Neuronal stem cell (in vitro differentiated cells): ENCODE data around the gene REELD1.

Experiments
- DNase-seq: peaks from one replicate; pipeline ENCODE4 v3.0.0-alpha.2; 2013; ENCODE audit warnings: low spot score
- H2AFZ ChIP-seq: one replicate; pipeline ENCODE4 v1.6.1; 2013; ENCODE audit warnings: mild to moderate bottlenecking, low read length, inconsistent platforms
- H2AK5ac ChIP-seq: 2 replicates; pipeline ENCODE4 v1.6.1; 2013; ENCODE audit warnings: low read depth, mild to moderate bottlenecking, inconsistent platforms, low read length, moderate library complexity, mixed read lengths
- H2BK120ac ChIP-seq: 2 replicates; pipeline ENCODE4 v1.6.1; 2013; ENCODE audit warnings: low read depth, mild to moderate bottlenecking, inconsistent platforms, low read length, moderate library complexity, mixed read lengths
- H2BK12ac ChIP-seq: one replicate; pipeline ENCODE4 v1.6.1; 2013; ENCODE audit warnings: low read length, inconsistent platforms
- H2BK15ac ChIP-seq: 2 replicates; pipeline ENCODE4 v1.6.1; 2013; ENCODE audit warnings: mild to moderate bottlenecking, low read length, inconsistent platforms, mixed read lengths
- H2BK5ac ChIP-seq: one replicate; pipeline ENCODE4 v1.6.1; 2013; ENCODE audit warnings: inconsistent platforms, mild to moderate bottlenecking, low read length, moderate library complexity
- H3K14ac ChIP-seq: one replicate; pipeline ENCODE4 v1.6.1; 2013; ENCODE audit warnings: low read length, inconsistent platforms
- H3K18ac ChIP-seq: 2 replicates; pipeline ENCODE4 v1.6.1; 2013; ENCODE audit warnings: low read length, inconsistent platforms
- H3K23ac ChIP-seq: 2 replicates; pipeline ENCODE4 v1.6.1; 2013; ENCODE audit warnings: low read depth, mild to moderate bottlenecking, mixed read lengths, low read length, inconsistent platforms; ENCODE audit not compliant: poor library complexity
- H3K27ac ChIP-seq: replicated peaks from 3 replicates; pipeline ENCODE4 v1.5.1; 2013; ENCODE audit warnings: low read length, inconsistent platforms
- H3K27me3 ChIP-seq, 3 experiments: 2 replicates each; pipeline ENCODE4 v1.6.1; 2013; ENCODE audit warnings: low read length in 3 of 3, mild to moderate bottlenecking in 2 of 3, inconsistent platforms in 1 of 3, low read depth in 1 of 3, mixed read lengths in 1 of 3, moderate library complexity in 1 of 3; ENCODE audit not compliant: control insufficient read depth in 3 of 3, insufficient read depth in 3 of 3
- H3K36me3 ChIP-seq, 2 donors: replicated peaks in 1 of 2; 2 replicates each; pipeline ENCODE4 v1.6.1; 2013; ENCODE audit warnings: low read length in 2 of 2; ENCODE audit not compliant: control insufficient read depth in 2 of 2, insufficient read depth in 2 of 2
- H3K4ac ChIP-seq: 2 replicates; pipeline ENCODE4 v1.6.1; 2013; ENCODE audit warnings: inconsistent platforms, mild to moderate bottlenecking, low read length, moderate library complexity
- H3K4me1 ChIP-seq, 2 donors: 1 replicate in 1 of 2; 2 replicates in 1 of 2; pipeline ENCODE4 v1.6.1; 2013; ENCODE audit warnings: low read length in 2 of 2, low read depth in 1 of 2; ENCODE audit not compliant: control insufficient read depth in 2 of 2, insufficient read depth in 1 of 2
- H3K4me2 ChIP-seq: one replicate; pipeline ENCODE4 v1.6.1; 2013; ENCODE audit warnings: mild to moderate bottlenecking, low read length, inconsistent platforms; ENCODE audit not compliant: insufficient read depth, poor library complexity, severe bottlenecking
- H3K4me3 ChIP-seq, 2 donors: 2 replicates each; pipeline ENCODE4 v1.5.1; 2013; ENCODE audit warnings: low read length in 2 of 2, mild to moderate bottlenecking in 2 of 2, inconsistent platforms in 1 of 2, moderate library complexity in 1 of 2
- H3K79me1 ChIP-seq: one replicate; pipeline ENCODE4 v1.6.1; 2013; ENCODE audit warnings: low read depth, mild to moderate bottlenecking, inconsistent platforms, low read length, moderate library complexity
- H3K9ac ChIP-seq: one replicate; pipeline ENCODE4 v1.6.1; 2013; ENCODE audit warnings: mild to moderate bottlenecking, low read depth, low read length, inconsistent platforms; ENCODE audit not compliant: poor library complexity
- H3K9me3 ChIP-seq, 2 donors: replicated peaks in 1 of 2; 2 replicates each; pipeline versions ENCODE3 to v1.6.1; 2013; ENCODE audit warnings: low read length in 2 of 2, mild to moderate bottlenecking in 2 of 2, inconsistent platforms in 1 of 2, low read depth in 1 of 2, mixed read lengths in 1 of 2, moderate library complexity in 1 of 2; ENCODE audit not compliant: control insufficient read depth in 2 of 2, insufficient read depth in 1 of 2
- H4K8ac ChIP-seq: one replicate; pipeline ENCODE4 v1.6.1; 2013; ENCODE audit warnings: low read depth, mild to moderate bottlenecking, inconsistent platforms, low read length, moderate library complexity
- H4K91ac ChIP-seq: one replicate; pipeline ENCODE4 v1.6.1; 2013; ENCODE audit warnings: low read length, low read depth, mild to moderate bottlenecking, inconsistent platforms; ENCODE audit not compliant: poor library complexity
- WGBS, 2 donors: extraction: QIAGEN DNeasy Blood & Tissue Kit; methylation state at CpG; one replicate each; pipeline ENCODE4 v1.1.7; 2013; ENCODE audit warnings: missing lambda C conversion rate in 2 of 2, mixed read lengths in 1 of 2; ENCODE audit not compliant: insufficient read length in 2 of 2, insufficient replicate concordance in 1 of 2; ENCODE audit errors: extremely low coverage in 2 of 2; 5-methylcytosine and 5-hydroxymethylcytosine counted together

REELD1 gene

DNA sequence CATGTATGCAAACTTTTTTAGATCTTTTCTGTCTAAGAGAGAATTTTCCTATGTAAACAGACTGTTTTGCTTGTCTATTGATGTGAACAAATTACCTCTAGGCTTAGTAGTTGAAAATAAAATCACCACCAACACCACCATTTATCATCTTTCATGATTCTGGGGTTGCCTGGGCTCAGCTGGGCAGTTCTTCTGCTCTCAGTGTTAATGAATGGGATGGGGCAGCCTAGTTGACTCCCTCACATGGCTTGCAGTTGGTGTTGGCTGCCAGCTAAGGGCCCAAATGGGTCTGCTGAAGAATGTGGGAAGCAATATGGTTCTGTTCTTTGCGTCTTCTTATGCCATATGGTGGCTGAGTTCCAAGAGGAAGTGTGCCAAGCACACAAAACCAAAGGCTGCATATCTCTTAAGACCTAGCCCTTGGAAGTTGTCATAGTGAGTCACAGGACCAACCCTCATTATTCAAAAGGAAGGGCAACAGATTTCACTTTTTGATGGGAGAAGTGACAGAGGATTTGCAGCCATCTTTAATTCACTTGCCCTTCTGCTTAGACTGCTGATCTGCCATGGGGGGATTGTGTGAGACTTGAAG lies 17.9 kb downstream of the REELD1 start:
- no peak overlapping the region for H3K9ac ChIP-seq
- H3K14ac ChIP-seq: no peak overlapping the region
- DNase-seq: no peak
- WGBS, 2 donors: no CpG with 5 or more reads among the region's 1 CpG
- no peak overlapping the region for H3K18ac ChIP-seq
- no peak overlapping the region for H2BK15ac ChIP-seq
- no peaks in the 10 kb centered on the region for H3K36me3 ChIP-seq
- no peak overlapping the region for H3K4ac ChIP-seq
- H3K4me3 ChIP-seq: no peak overlapping the region
- no peak overlapping the region for H2AK5ac ChIP-seq
- no peak overlapping the region for H3K4me2 ChIP-seq
- H3K27me3 ChIP-seq: peaks cover 0 to 16% (median 0%) of the 10 kb centered on the region in 3 experiments
- H2BK12ac ChIP-seq: no peak overlapping the region
- H3K27ac ChIP-seq: no peak overlapping the region
- H2AFZ ChIP-seq: no peak overlapping the region
- no peak overlapping the region for H2BK5ac ChIP-seq
- no peak overlapping the region for H2BK120ac ChIP-seq
- H3K4me1 ChIP-seq: peaks cover 0 to 2% of the 10 kb centered on the region in 2 donors
- H3K9me3 ChIP-seq: no peaks in the 10 kb centered on the region
- H4K8ac ChIP-seq: no peak overlapping the region
- no peak overlapping the region for H3K23ac ChIP-seq
- no peaks in the 10 kb centered on the region for H3K79me1 ChIP-seq
- no peak overlapping the region for H4K91ac ChIP-seq

DNA sequence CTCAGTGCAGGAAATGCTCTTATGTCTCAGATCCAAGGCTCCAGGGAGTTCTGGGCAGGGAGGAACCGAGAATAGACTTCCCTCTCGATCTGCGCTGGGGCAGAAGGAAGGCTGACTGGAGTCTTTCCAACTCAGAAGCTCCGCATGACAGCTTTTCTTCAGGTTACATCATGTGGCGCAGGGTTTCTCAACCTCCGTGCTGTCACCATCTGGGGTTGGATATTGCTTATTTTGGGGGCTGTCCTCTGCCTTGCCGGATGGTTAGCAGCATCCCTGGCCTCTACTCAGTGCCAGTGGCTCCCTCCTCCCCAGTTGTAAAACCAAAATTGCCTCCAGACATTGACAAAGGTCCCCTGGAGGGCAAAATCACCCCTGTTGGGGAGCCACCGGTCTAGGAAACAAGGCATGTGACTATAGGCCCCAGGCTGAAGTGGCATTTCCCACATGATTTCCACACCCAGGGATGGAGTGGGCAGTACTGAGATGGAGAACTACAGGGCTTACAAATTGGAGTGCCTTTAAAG lies 21.4 kb downstream of the REELD1 start:
- H2BK12ac ChIP-seq: no peak overlapping the region
- no peak overlapping the region for H3K4me3 ChIP-seq
- H3K27ac ChIP-seq: no peak overlapping the region
- H3K4me2 ChIP-seq: no peak overlapping the region
- H4K8ac ChIP-seq: no peak overlapping the region
- no peak overlapping the region for H3K4ac ChIP-seq
- no peak overlapping the region for H3K23ac ChIP-seq
- no peak overlapping the region for H2AFZ ChIP-seq
- peaks cover 0 to 5% of the 10 kb centered on the region in 2 donors for H3K9me3 ChIP-seq
- no peak overlapping the region for H2AK5ac ChIP-seq
- H3K14ac ChIP-seq: no peak overlapping the region
- H3K27me3 ChIP-seq: peaks cover 0 to 16% (median 0%) of the 10 kb centered on the region in 3 experiments
- H3K36me3 ChIP-seq: no peaks in the 10 kb centered on the region
- no peak for DNase-seq
- H2BK5ac ChIP-seq: no peak overlapping the region
- H2BK120ac ChIP-seq: no peak overlapping the region
- no peak overlapping the region for H2BK15ac ChIP-seq
- no peaks in the 10 kb centered on the region for H3K79me1 ChIP-seq
- H3K4me1 ChIP-seq: peaks cover 3% of the 10 kb centered on the region in 2 donors
- H3K9ac ChIP-seq: no peak overlapping the region
- no CpG with 5 or more reads among the region's 8 CpGs for WGBS, 2 donors
- H4K91ac ChIP-seq: no peak overlapping the region
- H3K18ac ChIP-seq: no peak overlapping the region

DNA sequence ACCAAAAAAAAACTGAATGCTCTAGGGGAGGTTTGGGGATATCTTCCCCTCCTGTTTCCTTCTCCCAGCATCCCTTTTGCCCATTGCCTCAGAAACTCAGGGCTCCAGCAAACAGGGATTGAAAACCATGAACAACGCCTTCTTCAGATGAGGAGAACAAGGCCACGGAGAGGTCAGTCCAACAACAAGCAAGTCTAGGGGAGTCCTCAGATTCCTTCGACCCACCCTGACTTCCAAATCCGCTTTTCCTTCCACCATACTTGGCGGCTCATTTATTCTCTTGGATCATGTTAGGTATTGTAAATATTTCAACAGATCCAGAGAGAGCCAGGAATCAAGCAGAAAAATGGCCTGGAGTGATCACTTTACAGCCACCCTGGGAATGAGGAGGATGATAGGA lies 21.9 kb downstream of the REELD1 start:
- Histone ChIP-seq H2AK5ac (no peak overlapping the region), H2BK120ac (no peak overlapping the region), H3K27ac (no peak overlapping the region), H3K36me3 (no peaks in the 10 kb centered on the region), H3K9me3 (peaks cover 0 to 5% of the 10 kb centered on the region in 2 donors), H3K79me1 (no peaks in the 10 kb centered on the region), H3K4me2 (no peak overlapping the region), H3K23ac (no peak overlapping the region), H2BK12ac (no peak overlapping the region), H3K18ac (no peak overlapping the region), H4K91ac (no peak overlapping the region), H4K8ac (no peak overlapping the region), H2BK15ac (no peak overlapping the region), H3K4me1 (peaks cover 3% of the 10 kb centered on the region in 2 donors), H3K27me3 (peaks cover 0 to 16% (median 0%) of the 10 kb centered on the region in 3 experiments), H3K4me3 (no peak overlapping the region), H2BK5ac (no peak overlapping the region), H3K4ac (no peak overlapping the region), H3K14ac (no peak overlapping the region), H2AFZ (no peak overlapping the region), H3K9ac (no peak overlapping the region)
- WGBS, 2 donors: no CpG with 5 or more reads among the region's 5 CpGs
- DNase-seq: no peak

DNA sequence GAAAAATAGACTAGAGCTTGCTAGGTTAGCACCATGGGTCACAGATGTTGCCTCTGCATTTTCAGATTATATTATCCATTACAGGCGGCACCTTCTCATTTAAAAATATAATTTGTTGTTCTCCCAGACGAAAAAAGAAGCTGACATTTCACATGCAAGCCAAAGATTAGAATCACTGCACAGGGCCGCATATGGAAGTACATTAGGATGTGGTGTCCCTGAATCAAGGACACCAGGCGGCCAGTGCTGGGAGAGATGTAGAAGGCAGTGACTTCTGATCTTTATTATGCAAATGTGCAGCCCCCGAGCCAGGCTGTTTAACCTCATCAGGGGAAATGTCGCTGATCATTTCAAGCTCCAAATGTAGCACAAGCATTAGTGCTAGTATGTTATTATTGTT lies 22.8 kb downstream of the REELD1 start:
- Histone ChIP-seq H3K9me3 (peaks cover 0 to 5% of the 10 kb centered on the region in 2 donors), H3K23ac (no peak overlapping the region), H3K79me1 (no peaks in the 10 kb centered on the region), H2BK5ac (no peak overlapping the region), H3K27ac (no peak overlapping the region), H3K4ac (no peak overlapping the region), H2BK15ac (no peak overlapping the region), H4K91ac (no peak overlapping the region), H2AK5ac (no peak overlapping the region), H3K4me2 (no peak overlapping the region), H3K27me3 (peaks cover 0 to 14% (median 0%) of the 10 kb centered on the region in 3 experiments), H2AFZ (no peak overlapping the region), H3K18ac (no peak overlapping the region), H2BK12ac (no peak overlapping the region), H3K9ac (no peak overlapping the region), H3K36me3 (no peaks in the 10 kb centered on the region), H4K8ac (no peak overlapping the region), H2BK120ac (no peak overlapping the region), H3K4me1 (peaks cover 3 to 8% of the 10 kb centered on the region in 2 donors), H3K4me3 (no peak overlapping the region), H3K14ac (no peak overlapping the region)
- DNase-seq: no peak
- WGBS, 2 donors: no CpG with 5 or more reads among the region's 6 CpGs
